ENCODE results near the gene AMH. TPM values are rescaled to one million over a fixed set of nuclear protein-coding genes. Genes with fewer than 3 reads are reported as not detected.

AMH gene
- total RNA-seq, 4 donors from 2014 or later, result 0.95 to 4.7 (median 1.6) TPM; not detected in 1

DNA sequence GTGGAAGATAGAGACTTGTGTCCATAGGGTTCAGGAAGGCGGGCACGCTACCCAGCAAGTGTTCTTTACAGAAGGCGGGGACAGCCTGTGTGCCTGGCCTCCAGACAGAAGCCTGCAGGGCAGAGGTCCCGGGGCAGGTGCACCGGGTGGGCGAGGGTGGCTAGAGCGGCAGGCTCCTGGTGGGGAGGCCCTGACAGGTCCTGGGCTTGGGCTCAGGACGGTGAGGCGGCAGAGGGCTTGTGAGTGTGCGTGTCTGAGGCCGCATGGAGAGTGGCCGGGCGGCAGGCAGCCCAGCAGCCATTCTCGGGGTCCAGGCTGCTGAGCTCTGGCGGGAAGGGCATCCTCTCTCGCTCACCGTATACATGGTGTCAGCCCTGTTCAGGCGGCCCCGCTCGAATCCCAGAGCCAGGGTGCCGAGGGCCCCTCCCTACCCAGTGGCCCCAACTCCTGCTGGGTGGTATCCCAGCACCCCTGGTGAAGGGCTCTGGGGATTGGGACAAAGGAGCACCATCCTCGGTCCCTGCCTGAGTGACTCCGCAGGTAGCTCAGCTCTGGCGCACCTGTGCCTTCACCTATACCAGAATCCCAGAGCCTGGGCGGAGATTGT, 3.0 kb upstream of the AMH start:
- no peak for DNase-seq
- H3K4me3 ChIP-seq, result no peak overlapping the region
- TF ChIP-seq POLR2A (IDR thresholded peaks at IDR 0.05), result no peak
- TF ChIP-seq, protein P1, sequence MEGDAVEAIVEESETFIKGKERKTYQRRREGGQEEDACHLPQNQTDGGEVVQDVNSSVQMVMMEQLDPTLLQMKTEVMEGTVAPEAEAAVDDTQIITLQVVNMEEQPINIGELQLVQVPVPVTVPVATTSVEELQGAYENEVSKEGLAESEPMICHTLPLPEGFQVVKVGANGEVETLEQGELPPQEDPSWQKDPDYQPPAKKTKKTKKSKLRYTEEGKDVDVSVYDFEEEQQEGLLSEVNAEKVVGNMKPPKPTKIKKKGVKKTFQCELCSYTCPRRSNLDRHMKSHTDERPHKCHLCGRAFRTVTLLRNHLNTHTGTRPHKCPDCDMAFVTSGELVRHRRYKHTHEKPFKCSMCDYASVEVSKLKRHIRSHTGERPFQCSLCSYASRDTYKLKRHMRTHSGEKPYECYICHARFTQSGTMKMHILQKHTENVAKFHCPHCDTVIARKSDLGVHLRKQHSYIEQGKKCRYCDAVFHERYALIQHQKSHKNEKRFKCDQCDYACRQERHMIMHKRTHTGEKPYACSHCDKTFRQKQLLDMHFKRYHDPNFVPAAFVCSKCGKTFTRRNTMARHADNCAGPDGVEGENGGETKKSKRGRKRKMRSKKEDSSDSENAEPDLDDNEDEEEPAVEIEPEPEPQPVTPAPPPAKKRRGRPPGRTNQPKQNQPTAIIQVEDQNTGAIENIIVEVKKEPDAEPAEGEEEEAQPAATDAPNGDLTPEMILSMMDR (IDR thresholded peaks at IDR 0.05), result no peak
- H3K4me1 ChIP-seq, result peaks cover 9 to 47% (median 19%) of the 10 kb centered on the region in 4 donors
- H3K27me3 ChIP-seq, result peaks cover 0 to 16% of the 10 kb centered on the region in 2 donors
- H3K9me3 ChIP-seq, result no peaks in the 10 kb centered on the region
- peaks cover 0 to 56% (median 0%) of the 10 kb centered on the region in 3 donors for H3K36me3 ChIP-seq
- H3K27ac ChIP-seq, result no peak overlapping the region

- no peak overlapping the region for H3K27ac ChIP-seq
- H3K4me1 ChIP-seq, result peaks cover 9 to 47% (median 17%) of the 10 kb centered on the region in 4 donors
- peaks cover 0 to 56% (median 0%) of the 10 kb centered on the region in 3 donors for H3K36me3 ChIP-seq
These were observed 2.2 kb upstream of the AMH start for GRCh38 chr19:2246801-2247361.

DNA sequence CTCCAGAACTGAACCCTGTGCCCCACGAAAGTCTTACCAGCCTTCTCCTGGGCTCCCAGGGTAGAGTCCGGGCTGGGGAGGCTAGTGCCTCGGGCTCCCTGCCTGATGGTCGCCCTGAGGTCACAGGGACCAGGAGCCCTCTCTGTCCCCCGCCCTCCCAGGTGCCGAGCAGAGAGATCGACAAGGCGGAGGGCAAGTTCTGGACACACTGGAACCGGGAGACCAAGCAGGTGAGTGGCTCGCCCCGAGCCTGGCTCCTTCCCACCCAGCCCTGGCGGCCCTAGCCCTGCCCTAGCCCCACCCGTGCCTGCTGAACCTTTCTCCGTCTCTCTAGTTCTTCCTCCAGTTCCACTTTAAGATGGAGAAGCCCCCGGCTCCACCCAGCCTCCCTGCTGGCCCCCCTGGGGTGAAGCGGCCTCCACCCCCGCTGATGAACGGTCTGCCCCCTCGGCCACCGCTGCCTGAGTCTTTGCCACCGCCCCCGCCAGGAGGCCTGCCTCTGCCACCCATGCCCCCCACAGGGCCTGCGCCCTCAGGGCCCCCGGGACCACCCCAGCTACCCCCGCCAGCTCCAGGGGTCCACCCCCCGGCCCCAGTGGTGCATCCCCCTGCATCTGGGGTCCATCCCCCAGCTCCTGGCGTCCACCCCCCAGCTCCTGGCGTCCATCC, 1.6 kb upstream of the AMH start:
- no peak for DNase-seq
- H3K9me3 ChIP-seq, result no peaks in the 10 kb centered on the region
- H3K4me3 ChIP-seq, result no peak overlapping the region
- peaks cover 0 to 31% of the 10 kb centered on the region in 2 donors for H3K27me3 ChIP-seq
- H3K27ac ChIP-seq, result no peak overlapping the region
- TF ChIP-seq POLR2A (IDR thresholded peaks at IDR 0.05), result no peak
- TF ChIP-seq, protein P1 (IDR thresholded peaks at IDR 0.05), result no peak
- H3K36me3 ChIP-seq, result peaks cover 0 to 56% (median 0%) of the 10 kb centered on the region in 3 donors
- H3K4me1 ChIP-seq, result peaks cover 5 to 47% (median 19%) of the 10 kb centered on the region in 4 donors

More at GRCh38 chr19:2246801-2247361, 2.2 kb upstream of the AMH start:
- H3K9me3 ChIP-seq, result no peaks in the 10 kb centered on the region
- TF ChIP-seq, protein P1 (IDR thresholded peaks at IDR 0.05), result no peak
- TF ChIP-seq POLR2A (IDR thresholded peaks at IDR 0.05), result no peak
- no peak for DNase-seq
- peaks cover 0 to 24% of the 10 kb centered on the region in 2 donors for H3K27me3 ChIP-seq
- no peak overlapping the region for H3K4me3 ChIP-seq

GRCh38 chr19:2248136-2249009, 750 bp upstream of the AMH start:
- TF ChIP-seq, protein P1 (IDR thresholded peaks at IDR 0.05), result no peak
- TF ChIP-seq POLR2A (IDR thresholded peaks at IDR 0.05), result no peak
- peaks cover 0 to 39% of the 10 kb centered on the region in 2 donors for H3K27me3 ChIP-seq

More at GRCh38 chr19:2248136-2249009, 750 bp upstream of the AMH start:
- H3K9me3 ChIP-seq, result no peaks in the 10 kb centered on the region
- no peak for DNase-seq
- H3K4me1 ChIP-seq, result peaks cover 3 to 47% (median 24%) of the 10 kb centered on the region in 4 donors
- peaks cover 0 to 55% (median 0%) of the 10 kb centered on the region in 3 donors for H3K36me3 ChIP-seq
- H3K4me3 ChIP-seq, result no peak overlapping the region
- H3K27ac ChIP-seq, result no peak overlapping the region

Measured in Peyer's patch (tissue), 4 donors.